Glomerular visceral epithelial cell (primary cell): ENCODE data around the gene NRG2.
A peak's percentile ranks its signal among the peaks of the same experiment; 100 is the strongest.

Experiments used
- DNase-seq: peaks from one replicate; pipeline ENCODE4 v3.0.0-alpha.2; 2016; ENCODE audit errors: extremely low spot score

NRG2 gene

GRCh38 chr5:139880416-139881142 is 162.5 kb downstream of the NRG2 start:
- DNase-seq, result no peak

- DNase-seq, result no peak
Observed at GRCh38 chr5:139878093-139878492, 165.0 kb downstream of the NRG2 start.

DNA sequence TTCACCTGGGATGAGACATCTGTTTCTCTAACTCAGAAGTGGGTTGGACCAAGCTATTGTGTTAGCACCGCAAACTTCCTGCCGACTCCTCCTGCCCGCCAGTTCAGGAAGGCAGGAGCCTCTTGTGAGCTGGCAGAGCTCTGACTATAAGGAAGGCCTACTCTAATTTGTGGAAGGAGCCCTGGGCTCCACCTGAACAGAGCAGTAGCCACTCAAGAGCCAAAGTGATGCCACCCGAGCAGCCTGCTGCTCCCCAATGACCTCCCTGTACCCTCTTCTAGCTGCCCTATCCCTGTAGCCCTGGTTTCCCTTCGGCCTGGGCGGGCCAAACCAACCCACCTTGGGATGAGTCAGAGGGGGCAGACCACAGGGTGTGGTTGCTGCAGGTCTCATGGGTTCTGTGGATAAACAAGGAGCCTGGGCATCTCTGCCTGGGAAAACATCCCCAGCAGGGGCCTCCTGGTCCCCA is 165.9 kb downstream of the NRG2 start:
- peak; percentile 25 for DNase-seq

DNA sequence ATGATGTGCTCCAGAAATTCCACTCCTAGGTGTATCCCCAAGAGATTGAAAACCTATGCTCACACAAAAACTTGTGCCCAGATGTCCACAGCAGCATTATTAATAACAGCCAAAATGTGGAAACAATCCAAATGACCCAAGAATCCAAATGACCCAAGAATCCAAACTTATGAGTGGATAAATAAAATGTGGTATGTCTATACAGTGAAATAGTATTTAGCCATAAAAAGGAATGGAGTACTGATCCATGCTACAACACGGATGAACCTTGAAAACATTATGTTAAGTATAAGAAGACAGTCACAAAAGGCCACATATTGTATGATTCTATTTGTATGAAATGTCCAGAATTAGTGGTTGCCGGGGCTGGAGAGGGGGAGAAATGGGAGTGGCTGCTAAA is 167.1 kb downstream of the NRG2 start:
- no peak for DNase-seq

GRCh38 chr5:139872851-139873794 is 170.0 kb downstream of the NRG2 start:
- DNase-seq, result no peak

DNA sequence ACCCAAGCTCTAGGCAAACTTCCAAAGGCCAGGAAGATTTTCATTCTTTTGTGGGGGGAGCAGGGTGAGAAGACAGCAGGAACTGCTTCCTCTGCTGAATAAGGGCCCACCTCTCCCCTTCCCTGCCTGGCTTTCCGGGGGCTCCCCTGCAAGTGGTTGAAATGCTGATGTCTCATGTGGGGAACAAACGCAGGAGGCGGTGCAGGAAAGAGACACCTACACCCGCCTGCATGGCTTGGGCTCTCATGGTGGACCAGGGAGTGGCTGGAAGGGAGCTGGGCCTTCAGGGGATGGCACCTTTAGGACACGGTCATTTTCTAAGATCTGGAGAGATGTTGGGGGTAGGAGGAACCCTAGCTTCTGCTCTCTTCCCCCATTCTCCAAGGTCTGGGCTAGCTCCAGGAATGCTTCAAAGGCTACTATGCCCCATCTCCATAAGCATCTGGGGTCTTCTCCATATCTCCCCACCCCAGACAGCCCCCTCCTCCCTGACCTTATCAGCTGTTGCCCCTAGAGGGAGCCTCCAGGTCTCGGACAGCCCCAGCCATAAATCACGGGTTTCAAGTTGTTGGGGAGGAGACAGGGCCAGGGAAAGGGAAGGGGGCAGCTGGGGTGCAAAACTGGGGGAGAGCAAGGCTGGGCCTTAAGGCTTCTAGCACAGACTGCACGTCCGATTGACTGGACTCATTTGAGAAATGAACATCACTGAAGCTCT is 170.9 kb downstream of the NRG2 start:
- no peak for DNase-seq

DNA sequence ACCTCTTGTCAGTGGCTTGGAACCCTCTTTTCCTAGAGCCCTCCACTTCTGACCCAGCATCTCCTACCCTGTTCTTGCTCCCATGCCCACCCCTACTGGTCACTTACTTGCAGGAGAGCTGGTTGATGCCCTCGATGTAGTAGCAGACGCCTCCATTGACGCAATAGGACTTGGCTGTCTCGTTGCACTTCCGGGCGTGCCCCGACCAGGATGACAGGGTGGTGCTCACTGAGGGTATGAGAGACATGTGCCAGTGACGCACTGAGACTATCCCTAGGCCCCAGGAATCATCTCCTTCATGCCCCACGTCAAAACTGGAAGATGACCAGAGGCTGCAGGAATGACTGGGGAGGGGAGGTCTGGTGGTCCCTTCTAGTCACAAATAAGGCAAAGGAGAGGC is 171.5 kb downstream of the NRG2 start:
- no peak for DNase-seq

GRCh38 chr5:139870677-139871076 is 172.4 kb downstream of the NRG2 start:
- DNase-seq, result no peak

DNA sequence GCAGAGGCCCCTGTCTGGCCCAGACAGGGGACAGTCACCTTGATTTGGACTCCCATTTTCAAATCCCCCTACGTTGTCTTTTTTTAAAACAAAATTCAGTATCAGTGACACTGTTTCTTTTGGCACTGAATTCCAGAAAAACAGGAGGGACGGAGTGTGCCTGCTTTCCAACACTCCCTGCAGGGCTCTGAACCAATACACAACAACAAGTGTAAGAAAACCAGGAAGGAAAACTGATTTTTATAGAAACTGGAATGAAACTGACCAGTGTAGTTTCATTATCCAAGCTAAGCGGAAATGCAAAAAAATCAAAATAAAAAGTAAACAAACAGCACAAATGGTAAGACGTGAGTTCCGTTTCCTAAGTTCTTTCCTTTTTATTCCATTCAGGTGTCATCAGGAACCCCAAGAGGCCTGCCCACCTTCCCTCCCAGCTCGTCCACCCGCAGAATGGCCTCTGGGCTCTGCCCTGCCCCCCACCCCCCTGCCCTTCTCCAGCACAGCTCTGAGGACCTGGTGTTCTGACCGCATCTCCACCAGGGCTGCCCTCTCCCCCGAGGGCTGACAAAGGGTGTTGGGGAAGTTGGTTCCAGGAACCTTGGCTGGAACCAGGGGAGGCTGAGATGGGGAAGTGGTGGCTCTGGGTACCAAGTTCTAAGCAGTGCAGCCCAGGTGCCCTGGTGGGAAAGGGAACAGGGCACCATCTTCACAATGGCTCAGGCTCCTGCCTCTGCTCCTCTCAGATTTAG is 173.9 kb downstream of the NRG2 start:
- DNase-seq, result no peak

GRCh38 chr5:139867581-139867980 is 175.5 kb downstream of the NRG2 start:
- DNase-seq, result no peak

DNA sequence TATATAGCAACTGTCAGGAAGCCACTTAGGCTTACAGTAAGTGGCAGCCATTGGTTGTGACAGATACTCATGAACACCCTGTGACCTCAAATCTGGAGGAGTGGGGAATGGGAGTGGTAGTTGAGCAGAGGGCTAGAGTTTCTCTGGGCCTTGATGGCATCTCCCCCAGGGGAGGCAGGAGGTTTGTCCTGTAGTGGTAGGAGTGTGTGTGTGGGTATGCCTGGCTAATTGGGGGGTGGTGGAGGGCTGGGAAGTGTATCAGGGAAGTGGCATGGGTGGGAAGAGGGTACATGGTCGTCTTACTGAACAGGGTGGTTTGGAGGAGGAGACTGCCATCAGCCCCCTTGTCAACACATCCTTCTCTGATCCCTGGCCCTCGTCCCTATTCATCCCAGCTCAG is 176.0 kb downstream of the NRG2 start:
- DNase-seq, result no peak

DNA sequence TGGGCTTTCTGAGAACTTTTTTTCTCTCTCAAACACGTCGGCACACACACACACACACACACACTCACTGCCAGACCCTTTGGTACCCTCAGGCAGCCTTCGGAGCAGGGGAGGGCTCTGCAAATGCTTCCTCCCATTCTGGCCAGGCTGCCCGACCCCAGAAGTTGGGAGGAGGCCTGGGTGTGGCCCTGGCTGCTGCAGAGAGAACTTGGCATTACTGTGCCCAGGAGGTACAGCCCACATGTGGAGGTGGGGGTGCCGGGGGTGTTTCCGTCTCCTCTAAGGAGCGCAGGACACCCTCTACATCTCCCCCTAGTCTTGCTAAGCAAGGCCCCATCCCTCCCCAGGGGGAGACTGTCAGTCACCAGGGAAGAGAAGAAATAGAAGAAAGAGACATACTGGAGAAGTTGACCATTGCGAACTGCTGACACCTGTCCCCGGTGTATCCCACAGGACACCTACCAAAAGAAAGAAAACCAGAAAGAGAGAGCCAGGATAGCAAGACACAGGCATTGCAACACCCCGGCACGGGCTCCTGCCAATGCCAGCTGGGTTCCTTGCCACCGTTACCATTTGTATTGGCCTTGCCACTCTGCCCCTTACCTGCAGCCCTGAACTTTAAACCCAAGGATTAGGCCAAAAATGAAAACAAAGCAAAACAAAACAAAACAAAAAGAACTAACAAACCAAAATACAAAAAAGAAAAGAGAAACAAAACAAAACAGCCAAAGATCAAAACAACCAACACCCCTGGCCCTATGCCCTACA is 178.2 kb downstream of the NRG2 start:
- no peak for DNase-seq

GRCh38 chr5:139863855-139864558 is 179.1 kb downstream of the NRG2 start:
- DNase-seq, result peak; percentile 61

GRCh38 chr5:139863361-139863760 is 179.7 kb downstream of the NRG2 start:
- DNase-seq, result no peak

- no peak for DNase-seq
Observed at GRCh38 chr5:139862803-139863202, 180.3 kb downstream of the NRG2 start.

DNA sequence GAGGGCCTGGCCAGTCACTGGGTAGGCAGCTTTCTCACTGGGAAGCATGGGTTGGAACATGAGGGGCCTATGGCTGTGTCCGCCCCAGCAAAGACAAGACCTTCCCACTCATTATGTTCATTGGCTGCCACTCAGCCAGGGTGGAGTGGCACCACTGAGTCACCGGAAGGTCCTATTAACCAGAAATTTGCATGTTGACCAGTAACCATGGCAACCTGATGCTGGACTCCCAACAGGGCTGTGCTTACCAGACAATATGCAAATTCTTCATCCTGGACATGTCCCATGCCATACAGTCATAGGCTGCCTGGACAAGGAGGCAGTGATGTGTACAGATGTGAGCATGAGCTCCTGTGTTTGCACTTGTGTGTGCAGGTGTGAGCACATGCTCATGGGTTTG is 180.8 kb downstream of the NRG2 start:
- DNase-seq, result peak; percentile 11

DNA sequence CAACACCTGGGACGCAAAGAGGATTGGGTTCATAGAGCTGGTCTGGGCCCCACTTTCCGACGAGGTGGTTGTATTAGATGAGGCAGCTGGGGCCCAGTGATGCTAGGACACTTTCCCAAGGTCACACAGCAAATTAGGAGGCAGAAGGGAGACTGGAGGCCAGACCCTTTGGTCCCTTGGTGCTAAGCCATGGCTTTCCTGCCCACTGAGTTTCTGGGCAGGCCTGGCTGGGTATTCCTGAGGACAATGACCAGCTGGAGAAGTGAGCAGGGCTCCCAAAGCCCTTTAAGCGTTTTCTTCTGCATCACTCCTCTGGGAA is 181.3 kb downstream of the NRG2 start:
- DNase-seq, result no peak

- DNase-seq, result no peak
Observed at GRCh38 chr5:139861021-139861888, 181.8 kb downstream of the NRG2 start.

DNA sequence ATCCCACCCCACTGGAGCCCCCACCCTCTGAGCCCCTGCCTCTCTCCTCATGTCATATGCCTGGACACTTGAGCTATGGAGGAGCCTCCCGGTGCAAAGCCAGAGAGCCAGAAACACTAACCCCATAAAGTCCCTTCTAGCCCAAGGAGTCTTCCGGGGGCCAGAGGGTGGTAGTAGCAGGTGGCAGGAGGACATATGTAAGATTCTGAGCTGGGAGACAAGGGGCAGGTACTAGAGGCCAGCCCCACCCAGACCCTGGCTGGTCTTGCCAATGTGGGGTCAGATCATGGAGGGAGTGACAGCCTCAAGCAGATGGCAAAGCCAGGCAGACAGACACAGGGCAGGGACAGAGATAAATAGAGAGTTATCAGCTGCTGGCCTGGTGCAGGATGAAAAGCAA is 184.1 kb downstream of the NRG2 start:
- no peak for DNase-seq
